Measurements from ENCODE around the gene HNRNPF.
A peak's percentile ranks its signal among the peaks of the same experiment; 100 is the strongest.
"Not testable (repeated sequence)": the region's sequence is repeated elsewhere in the genome, so short reads cannot be mapped to it uniquely, and the experiment has no call there.

HNRNPF gene, protein sequence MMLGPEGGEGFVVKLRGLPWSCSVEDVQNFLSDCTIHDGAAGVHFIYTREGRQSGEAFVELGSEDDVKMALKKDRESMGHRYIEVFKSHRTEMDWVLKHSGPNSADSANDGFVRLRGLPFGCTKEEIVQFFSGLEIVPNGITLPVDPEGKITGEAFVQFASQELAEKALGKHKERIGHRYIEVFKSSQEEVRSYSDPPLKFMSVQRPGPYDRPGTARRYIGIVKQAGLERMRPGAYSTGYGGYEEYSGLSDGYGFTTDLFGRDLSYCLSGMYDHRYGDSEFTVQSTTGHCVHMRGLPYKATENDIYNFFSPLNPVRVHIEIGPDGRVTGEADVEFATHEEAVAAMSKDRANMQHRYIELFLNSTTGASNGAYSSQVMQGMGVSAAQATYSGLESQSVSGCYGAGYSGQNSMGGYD

DNA sequence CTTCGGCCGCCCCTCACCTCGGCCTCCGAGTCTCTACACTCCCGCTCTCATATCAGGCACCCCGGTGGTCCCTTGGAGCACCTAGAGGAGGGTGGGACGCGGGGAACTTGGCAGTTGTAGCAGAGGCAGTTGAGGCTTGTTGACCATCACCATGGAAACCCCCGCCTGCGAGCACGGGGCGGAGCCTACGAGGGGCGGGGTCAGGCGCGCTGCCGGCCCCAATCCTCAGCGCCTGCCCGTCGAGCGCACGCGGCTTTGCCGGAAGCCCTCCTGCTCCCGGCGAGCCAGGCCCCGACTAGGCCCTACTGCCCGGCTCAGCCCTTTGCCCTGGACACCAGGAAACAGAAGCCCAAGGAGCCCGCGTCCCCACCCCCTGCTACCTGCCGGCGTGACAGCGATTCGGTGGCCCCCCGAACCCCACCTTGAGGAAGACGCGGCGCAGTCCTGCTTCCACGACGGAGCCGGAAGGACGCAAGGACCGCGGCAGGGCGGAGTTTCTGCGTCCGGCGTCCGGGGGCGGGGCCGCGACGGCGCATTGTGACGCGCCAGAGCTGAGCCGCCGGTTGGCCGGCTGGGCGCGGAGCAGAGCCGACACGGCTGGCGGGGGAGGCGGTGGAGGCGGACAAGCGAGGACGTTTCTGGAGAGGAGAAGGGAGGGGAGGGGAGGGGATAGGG, at the start of gene HNRNPF:
TSS of gene HNRNPF (minus strand) at position 477 of the 675 bp plus-strand sequence. CDS start 21,302 bp downstream, outside the sequence.
- DNase-seq (ENCODE audit: low read depth in 1 of 2, low spot score in 1 of 2): peak; percentile 90 to 92

DNA sequence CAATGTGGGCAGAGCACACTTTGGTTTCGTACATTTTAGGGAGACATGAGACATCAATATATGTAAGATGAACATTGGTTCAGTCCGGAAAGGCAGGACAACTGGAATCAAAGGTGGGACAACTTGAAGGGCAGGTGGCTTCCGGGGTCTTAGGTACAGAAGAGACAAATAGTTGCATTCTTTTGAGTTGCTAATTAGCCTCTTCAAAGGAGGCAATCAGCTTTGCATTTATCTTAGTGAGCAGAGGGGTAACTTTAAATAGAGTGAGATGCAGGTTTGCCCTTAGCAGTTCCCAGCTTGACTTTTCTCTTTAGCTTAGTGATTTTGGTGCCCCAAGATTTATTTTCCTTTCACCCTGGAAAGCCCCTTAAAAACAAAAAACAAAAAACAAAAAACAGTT, 49.2 kb upstream of the HNRNPF start:
- DNase-seq (ENCODE audit: low read depth in 1 of 2, low spot score in 1 of 2): no peak

GRCh38 chr10:43456561-43456960, 47.6 kb upstream of the HNRNPF start:
- DNase-seq (ENCODE audit: low read depth in 1 of 2, low spot score in 1 of 2): not testable (repeated sequence)

DNA sequence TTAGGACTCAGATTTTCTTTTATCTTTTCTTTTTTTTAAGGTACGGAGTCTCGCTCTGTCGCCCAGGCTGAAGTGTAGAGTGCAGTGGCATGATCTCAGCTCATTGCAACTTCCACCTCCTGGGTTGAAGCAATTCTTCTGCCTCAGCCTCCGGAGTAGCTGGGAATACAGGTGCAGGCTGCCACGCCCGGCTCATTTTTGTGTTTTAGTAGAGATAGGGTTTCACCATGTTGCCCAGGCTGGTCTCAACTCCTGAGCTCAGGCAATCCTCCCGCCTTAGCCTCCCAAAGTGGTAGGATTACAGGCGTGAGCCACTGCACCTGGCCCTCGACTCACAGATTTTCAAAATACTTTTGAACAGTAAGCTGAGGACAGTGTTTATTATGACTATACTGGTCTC, 45.0 kb upstream of the HNRNPF start:
- not testable (repeated sequence) for DNase-seq (ENCODE audit: low read depth in 1 of 2, low spot score in 1 of 2)

DNA sequence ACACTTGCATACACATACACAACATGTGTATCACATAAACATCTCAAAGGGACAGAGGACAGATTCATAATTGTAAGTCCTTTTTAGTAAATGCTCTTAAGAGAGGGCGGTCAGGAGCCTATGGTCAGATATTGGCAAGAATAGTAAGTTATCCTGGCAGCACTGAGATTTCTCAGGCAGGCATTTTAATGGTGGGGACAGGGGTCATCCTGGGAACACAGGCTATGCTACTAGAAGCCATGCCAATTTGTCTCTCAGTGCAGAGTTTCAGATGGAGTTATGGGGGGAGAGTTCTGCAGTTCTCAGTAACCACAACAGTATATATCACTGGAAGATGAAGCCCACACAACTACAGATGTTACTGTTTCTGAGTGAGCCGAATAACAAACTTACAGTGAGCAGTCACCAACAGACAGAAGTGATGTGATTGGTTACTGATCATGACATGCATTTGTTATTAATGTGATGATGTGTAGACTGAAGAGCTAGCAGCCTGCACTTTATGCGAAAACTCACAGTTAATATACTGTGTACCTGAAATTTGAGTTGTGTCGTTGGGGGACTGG, 44.4 kb upstream of the HNRNPF start:
- peak in 1 of 2 donors; percentile 23 for DNase-seq (ENCODE audit: low read depth in 1 of 2, low spot score in 1 of 2)

DNA sequence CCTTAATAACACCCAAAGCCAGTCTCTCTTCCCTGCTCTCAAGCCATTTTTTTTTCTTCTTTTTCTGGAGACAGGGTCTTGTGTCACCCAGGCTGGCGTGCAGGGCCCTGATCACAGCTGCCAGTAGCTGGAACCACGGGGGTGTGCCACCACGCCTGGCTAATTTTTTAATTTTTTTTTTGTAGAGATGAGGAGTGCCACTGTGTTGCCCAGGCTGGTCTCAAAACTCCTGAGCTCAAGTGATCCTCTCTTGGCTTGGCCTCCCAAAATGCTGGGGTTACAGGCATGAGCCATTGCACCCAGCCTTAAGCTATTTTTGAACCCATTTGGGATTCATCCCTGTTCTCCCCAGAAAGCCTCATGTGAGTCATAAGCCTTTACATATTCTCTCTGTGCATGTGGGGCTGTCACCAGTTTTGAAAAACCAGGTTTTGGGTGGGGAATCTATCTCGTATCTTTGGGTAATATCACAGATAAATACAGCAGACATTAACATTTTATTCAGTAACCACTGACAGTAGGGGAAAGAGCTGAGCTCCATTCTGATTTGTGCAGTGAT, 43.4 kb upstream of the HNRNPF start:
- no peak for DNase-seq (ENCODE audit: low read depth in 1 of 2, low spot score in 1 of 2)

- DNase-seq (ENCODE audit: low read depth in 1 of 2, low spot score in 1 of 2): no peak
Measured at GRCh38 chr10:43448742-43449141, 39.8 kb upstream of the HNRNPF start.

- DNase-seq (ENCODE audit: low read depth in 1 of 2, low spot score in 1 of 2): not testable (repeated sequence)
Measured at GRCh38 chr10:43446219-43447017, 37.4 kb upstream of the HNRNPF start.

DNA sequence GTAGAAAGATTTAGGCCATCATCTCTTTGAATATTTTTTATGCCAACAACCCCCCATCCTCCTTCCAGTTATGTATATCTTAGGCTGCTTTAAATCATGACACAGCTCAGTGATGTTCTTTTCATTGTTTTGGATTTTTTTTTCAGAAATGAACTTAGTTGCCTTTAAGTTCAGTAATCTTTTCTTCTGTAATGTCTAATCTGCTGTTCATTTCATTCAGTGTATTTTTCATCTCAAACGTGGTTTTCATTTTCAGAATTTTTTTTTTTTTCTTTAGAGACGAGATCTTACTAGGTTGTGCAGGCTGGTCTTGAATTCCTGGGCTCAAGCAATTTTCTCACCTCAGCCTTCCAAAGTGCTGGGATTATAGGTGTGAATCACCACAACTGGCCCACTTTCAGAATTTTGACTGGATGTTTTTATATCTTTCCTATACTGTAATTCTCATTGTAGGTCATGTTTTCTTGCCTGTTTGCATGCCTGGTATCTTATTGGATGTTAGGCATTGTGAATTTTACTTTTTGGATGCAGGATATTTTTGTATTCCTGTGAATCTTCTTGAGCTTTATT, 36.0 kb upstream of the HNRNPF start:
- DNase-seq (ENCODE audit: low read depth in 1 of 2, low spot score in 1 of 2): no peak

GRCh38 chr10:43444323-43444722, 35.3 kb upstream of the HNRNPF start:
- no peak for DNase-seq (ENCODE audit: low read depth in 1 of 2, low spot score in 1 of 2)

DNA sequence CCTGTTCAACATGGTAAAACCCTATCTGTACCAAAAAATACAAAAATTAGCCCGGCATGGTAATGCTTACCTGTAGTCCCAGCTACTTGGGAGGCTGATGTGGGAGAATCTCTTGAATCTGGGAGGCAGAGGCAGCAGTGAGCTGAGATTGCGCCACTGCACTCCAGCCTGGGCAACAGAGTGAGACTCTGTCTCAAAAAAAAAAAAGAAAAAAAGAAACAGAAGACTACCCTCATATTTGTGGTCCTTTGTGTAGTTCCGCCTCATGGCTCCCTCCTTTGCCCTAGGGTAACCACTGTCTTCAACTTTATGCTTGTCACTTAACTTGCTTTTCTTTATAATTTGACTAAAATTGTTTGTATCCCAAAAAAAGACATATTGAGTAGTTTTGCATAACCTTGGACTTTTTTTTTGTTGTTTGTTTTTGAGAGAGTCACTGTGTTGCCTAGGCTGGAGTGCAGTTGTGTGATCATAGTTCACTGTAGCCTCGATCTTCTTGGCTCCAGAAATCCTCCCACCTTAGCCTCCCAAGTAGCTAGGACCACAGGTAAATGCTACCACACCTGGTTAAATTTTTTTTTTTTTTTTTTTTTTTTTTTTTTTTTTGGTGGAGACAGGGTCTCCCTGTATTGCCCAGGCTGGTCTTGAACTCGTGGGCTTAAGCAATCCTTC, 31.6 kb upstream of the HNRNPF start:
- no peak for DNase-seq (ENCODE audit: low read depth in 1 of 2, low spot score in 1 of 2)

- no peak for DNase-seq (ENCODE audit: low read depth in 1 of 2, low spot score in 1 of 2)
Measured at GRCh38 chr10:43437141-43437870, 28.3 kb upstream of the HNRNPF start.

GRCh38 chr10:43436291-43437140, 27.5 kb upstream of the HNRNPF start, which contains the start of gene ZNF487:
Gene ZNF487 (plus strand): TSS chr10:43437111. CDS start chr10:43475814, 38,703 bp downstream.
- DNase-seq (ENCODE audit: low read depth in 1 of 2, low spot score in 1 of 2): peak; percentile 73 to 80

DNA sequence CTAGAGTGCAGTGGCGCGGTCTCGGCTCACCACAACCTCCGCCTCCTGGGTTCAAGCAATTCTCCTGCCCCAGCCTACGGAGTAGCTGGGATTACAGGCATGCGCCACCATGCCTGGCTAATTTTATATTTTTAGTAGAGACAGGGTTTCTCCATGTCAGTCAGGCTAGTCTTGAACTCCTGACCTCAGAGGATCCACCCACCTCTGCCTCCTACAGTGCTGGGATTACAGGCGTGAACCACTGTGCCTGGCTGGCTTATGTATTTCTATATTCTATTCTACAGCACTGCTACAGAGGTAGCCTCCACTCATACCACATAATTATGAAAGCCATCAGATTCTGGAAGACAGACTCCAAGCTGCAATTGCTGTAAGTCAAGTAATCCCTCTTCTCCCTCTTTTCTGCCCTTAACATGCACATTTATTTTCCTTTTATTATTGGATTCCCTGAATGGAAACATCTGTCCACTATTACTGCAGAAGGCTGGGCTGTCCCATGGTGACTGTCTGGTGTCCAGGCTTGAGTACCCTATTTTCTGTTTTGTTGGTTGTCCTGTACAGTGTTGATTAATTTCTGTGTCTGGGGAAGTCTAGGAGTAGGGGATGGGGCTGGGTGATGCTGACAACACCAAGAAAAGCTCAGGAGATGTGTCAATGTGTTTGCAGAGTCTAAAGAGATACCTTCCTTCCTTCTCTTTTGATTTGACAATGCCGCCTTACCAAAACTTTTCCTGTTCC, 22.1 kb upstream of the HNRNPF start:
- DNase-seq (ENCODE audit: low read depth in 1 of 2, low spot score in 1 of 2): no peak

DNA sequence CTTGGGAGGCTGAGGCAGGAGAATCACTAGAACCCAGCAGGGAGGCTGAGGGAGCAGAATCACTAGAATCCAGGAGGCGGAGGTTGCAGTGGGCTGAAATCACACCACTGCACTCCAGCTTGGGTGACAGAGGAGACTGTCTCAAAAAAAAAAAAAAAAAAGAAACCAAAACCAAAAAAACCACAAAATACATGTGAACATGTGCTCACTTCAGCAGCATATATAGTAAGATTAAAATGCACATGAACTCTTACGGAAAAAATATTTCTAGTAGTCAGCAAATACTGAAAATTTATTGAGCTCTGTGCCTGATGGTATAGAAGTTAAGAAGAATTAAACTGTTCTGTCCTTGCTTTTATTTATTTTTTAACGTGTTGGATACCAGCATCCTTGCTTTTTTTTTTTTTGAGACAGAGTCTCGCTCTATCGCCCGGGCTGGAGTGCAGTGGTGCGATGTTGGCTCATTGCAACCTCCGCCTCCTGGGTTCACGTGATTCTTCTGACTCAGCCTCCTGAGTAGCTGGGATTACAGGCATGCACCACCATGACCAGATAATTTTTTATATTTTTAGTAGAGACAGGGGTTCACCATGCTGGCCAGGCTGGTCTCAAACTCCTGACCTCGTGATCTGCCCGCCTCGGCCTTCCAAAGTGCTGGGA, 18.3 kb upstream of the HNRNPF start:
- no peak for DNase-seq (ENCODE audit: low read depth in 1 of 2, low spot score in 1 of 2)

GRCh38 chr10:43426476-43426875, 17.5 kb upstream of the HNRNPF start:
- not testable (repeated sequence) for DNase-seq (ENCODE audit: low read depth in 1 of 2, low spot score in 1 of 2)

- DNase-seq (ENCODE audit: low read depth in 1 of 2, low spot score in 1 of 2): no peak
Measured at GRCh38 chr10:43424416-43424815, 15.4 kb upstream of the HNRNPF start.
